HepG2 (cell line): ENCODE data around the gene GOLGA6L9. TPM values are rescaled to one million over a fixed set of nuclear protein-coding genes. Genes with fewer than 3 reads are reported as not detected.
A peak's percentile ranks its signal among the peaks of the same experiment; 100 is the strongest.
"Not testable (repeated sequence)": the region's sequence is repeated elsewhere in the genome, so short reads cannot be mapped to it uniquely, and the experiment has no call there.

ENCODE experiments used
- ATAC-seq: fragments of 200-7000 bp; cut with Tn5 transposase; 3 replicates; pipeline ENCODE4 v1.9.1; 2020; ENCODE audit warnings: mild to moderate bottlenecking, moderate library complexity
- BruUV-seq: library from RNA; stranded (reverse); fragments of 400-500 nt; replicated peaks from 2 replicates; lab custom pipeline; 2021; lab: Mats Ljungman, UMichigan
- CTCF ChIA-PET: fragments of 300-600 bp; formaldehyde crosslinking; extraction: SDS; loops from one replicate; lab custom pipeline; 2021; ENCODE audit warnings: low total read pairs, inconsistent platforms, low intra/inter-chr PET ratio; lab: Yijun Ruan, JAX
- POLR2A ChIA-PET: fragments of 350-600 bp; sonication (Branson Sonifier 250); formaldehyde crosslinking; loops from one replicate; lab custom pipeline; 2020; ENCODE audit warnings: antibody characterized with exemption, inconsistent platforms; lab: Yijun Ruan, JAX
- DNase-seq: peaks from one replicate; pipeline ENCODE4 v3.0.0-alpha.2; 2015; ENCODE audit warnings: low spot score
- FAIRE-seq: peaks from 3 replicates; lab custom pipeline; 2011; peaks lifted over from hg19 to GRCh38; lab: Jason Lieb, UNC
- H2AFZ ChIP-seq: one replicate; pipeline ENCODE4 v1.6.1; 2011; ENCODE audit warnings: low read length, inconsistent platforms
- H3K27ac ChIP-seq: fragments of 300-600 bp; 3 replicates; pipeline ENCODE4 v1.8.0; 2011; ENCODE audit warnings: mixed run types, mild to moderate bottlenecking, mixed read lengths, low read length, inconsistent platforms; ENCODE audit not compliant: insufficient read depth; ENCODE audit errors: extremely low read length
- H3K27me3 ChIP-seq, 2 experiments: fragments of 200-600 bp in 1 of 2; 2 replicates in 1 of 2; 3 replicates in 1 of 2; pipeline versions ENCODE4 v1.6.0 to v1.8.0; 2011; ENCODE audit warnings: low read length in 2 of 2, mild to moderate bottlenecking in 2 of 2, moderate library complexity in 2 of 2, inconsistent platforms in 1 of 2; ENCODE audit not compliant: insufficient read depth in 2 of 2, control insufficient read depth in 1 of 2
- H3K36me3 ChIP-seq, 2 experiments: fragments of 200-600 bp in 1 of 2; replicated peaks in 1 of 2; 2 replicates in 1 of 2; 3 replicates in 1 of 2; pipeline versions ENCODE4 v1.5.1 to v1.8.0; 2011; ENCODE audit warnings: low read length in 2 of 2, inconsistent platforms in 1 of 2; ENCODE audit not compliant: insufficient read depth in 2 of 2, control insufficient read depth in 1 of 2
- H3K4me1 ChIP-seq: 2 replicates; pipeline ENCODE4 v1.5.1; 2012; ENCODE audit warnings: low read length, inconsistent platforms; ENCODE audit not compliant: insufficient read depth
- H3K4me2 ChIP-seq: 2 replicates; pipeline ENCODE4 v1.6.0; 2011; ENCODE audit warnings: low read depth, low read length, inconsistent platforms
- H3K4me3 ChIP-seq, 3 experiments: fragments of 200-600 bp in 1 of 3; sonication (generic), shearing (Covaris generic) in 1 of 3; replicated peaks in 1 of 3; 2 replicates each; pipeline ENCODE4 v1.5.1; 2011 to 2016; ENCODE audit warnings: low read length in 3 of 3, inconsistent platforms in 2 of 3, low read depth in 2 of 3, mild to moderate bottlenecking in 2 of 3, control low read depth in 1 of 3, mixed read lengths in 1 of 3; ENCODE audit not compliant: insufficient read depth in 1 of 3
- H3K79me2 ChIP-seq: one replicate; pipeline ENCODE4 v1.6.1; 2011; ENCODE audit warnings: low read length, inconsistent platforms; ENCODE audit not compliant: insufficient read depth
- H3K9ac ChIP-seq: 2 replicates; pipeline ENCODE4 v1.6.0; 2011; ENCODE audit warnings: mild to moderate bottlenecking, low read depth, low read length, inconsistent platforms; ENCODE audit not compliant: insufficient read depth
- H3K9me3 ChIP-seq: 2 replicates; pipeline ENCODE4 v1.5.1; 2012; ENCODE audit warnings: mild to moderate bottlenecking, low read length
- H4K20me1 ChIP-seq: 2 replicates; pipeline ENCODE4 v1.6.0; 2011; ENCODE audit warnings: inconsistent platforms, mild to moderate bottlenecking, low read length, moderate library complexity; ENCODE audit not compliant: insufficient read depth
- BCL6 ChIP-seq: IDR thresholded peaks from 2 replicates; pipeline ENCODE4 v1.6.1; 2016; ENCODE audit warnings: missing genetic modification reagents, missing compliant biosample characterization
- FOXP1 ChIP-seq, 2 experiments: fragments of 450-650 bp in 1 of 2; IDR thresholded peaks; 2 replicates each; pipeline ENCODE4 v1.6.1; 2017 to 2018; ENCODE audit warnings: antibody characterized with exemption in 1 of 2
- HMG20A ChIP-seq: IDR thresholded peaks from 2 replicates; pipeline ENCODE4 v1.6.1; 2016; ENCODE audit warnings: borderline replicate concordance
- RARA ChIP-seq: IDR thresholded peaks from 2 replicates; pipeline ENCODE4 v1.6.1; 2016; ENCODE audit warnings: missing genetic modification reagents, missing compliant biosample characterization
- RXRA ChIP-seq: sonication (generic); formaldehyde crosslinking; IDR thresholded peaks from 2 replicates; pipeline ENCODE4 v1.5.1; 2020; ENCODE audit warnings: missing genetic modification reagents
- WGBS: methylation state at CpG from one replicate; pipeline ENCODE4 v1.1.6; 2017; ENCODE audit warnings: low lambda C conversion rate; 5-methylcytosine and 5-hydroxymethylcytosine counted together
- in situ Hi-C: cut with HindIII; loops from 2 replicates; pipeline ENCODE4 v1.10.0; 2017; ENCODE audit warnings: low pct_unique_long_range_greater_than_20kb; ENCODE audit not compliant: extremely low pct_ligation_motif_present
- intact Hi-C: fragments of 100-400 bp; cut with micrococcal nuclease; formaldehyde crosslinking; loops from one replicate; pipeline ENCODE4 v1.10.0; 2022; ENCODE audit not compliant: unreplicated experiment
- polyA plus RNA-seq, 8 experiments: library from polyadenylated mRNA; depleted of rRNA in 3 of 8; stranded (reverse) in 7 of 8; unstranded in 1 of 8; fragments of >200 nt; fragmentation: Illumina TruSeq in 4 of 8; extraction: Trizol in 4 of 8; gene quantifications; 2 replicates each; pipeline versions ENCODE4 v1.2.1 to v1.2.3, GENCODE V29; 2011 to 2016; ENCODE audit warnings: low read depth in 4 of 8, missing spikeins in 1 of 8, mixed read lengths in 1 of 8; ENCODE audit not compliant: insufficient read depth in 1 of 8
- total RNA-seq, 5 experiments: library from RNA; depleted of rRNA; stranded (reverse); fragments of >200 nt; fragmentation: Illumina TruSeq; extraction: Trizol; gene quantifications; 2 replicates each; pipeline ENCODE4 v1.2.3, GENCODE V29; 2016; ENCODE audit warnings: low read depth in 1 of 5
- TF ChIP-seq, protein P1 (sequence below): IDR thresholded peaks from 2 replicates; pipeline ENCODE4 v1.6.1; 2016; ENCODE audit warnings: mild to moderate bottlenecking
- TF ChIP-seq, protein P2 (sequence below): sonication (generic); formaldehyde crosslinking; conservative IDR thresholded peaks from 2 replicates; pipeline ENCODE4 v1.4.0; 2020; ENCODE audit warnings: mild to moderate bottlenecking, missing genetic modification reagents, moderate library complexity

The GOLGA6L9 gene
- total and polyA plus RNA-seq, 2 of the 13 experiments (the other 11 are each of a cell fraction or from before 2014, with no cell fraction given): 2.2 to 4.0 TPM

DNA sequence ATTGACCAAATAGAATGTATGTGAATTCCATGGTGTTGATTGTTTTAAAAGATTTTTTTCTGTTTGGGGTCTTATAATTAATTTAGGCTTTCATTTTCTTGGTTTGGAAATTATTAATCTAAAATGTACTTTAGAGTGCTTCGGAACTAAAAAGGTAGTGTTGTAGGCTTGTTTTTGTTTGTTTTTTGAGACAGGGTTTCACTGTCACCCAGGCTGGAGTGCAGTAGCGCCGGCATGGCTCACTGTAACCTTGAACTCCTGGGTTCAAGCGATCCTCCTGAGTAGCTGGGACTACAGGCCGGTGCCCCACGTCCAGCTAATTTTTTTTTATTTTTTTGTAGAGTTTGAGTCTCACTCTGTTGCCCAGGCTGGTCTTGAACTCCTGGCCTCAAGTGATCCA lies 27.7 kb upstream of the GOLGA6L9 start:
- FAIRE-seq; intact Hi-C loops; H3K4me3 ChIP-seq; DNase-seq; H3K9me3 ChIP-seq; H3K36me3 ChIP-seq; BruUV-seq; H3K9ac ChIP-seq; POLR2A ChIA-PET; CTCF ChIA-PET; in situ Hi-C loops; H3K79me2 ChIP-seq; H3K27me3 ChIP-seq; H2AFZ ChIP-seq; H4K20me1 ChIP-seq; TF ChIP-seq FOXP1 (IDR thresholded peaks at IDR 0.05): not testable (repeated sequence)
- TF ChIP-seq FOXP1 (CRISPR knock-in tag; IDR thresholded peaks at IDR 0.05): 0 out of 2 replicates have a peak, but pooled peaks have one; percentile 11
- TF ChIP-seq HMG20A (CRISPR knock-in tag): peak; percentile 25; the same call in 1 of the 2 replicates
- TF ChIP-seq RXRA: 0 out of 2 replicates have a peak, but pooled peaks have one; percentile 18
- TF ChIP-seq BCL6: peak; percentile 34; the same call in 1 of the 2 replicates
- TF ChIP-seq RARA (CRISPR knock-in tag): peak; percentile 56
- TF ChIP-seq, protein P1, sequence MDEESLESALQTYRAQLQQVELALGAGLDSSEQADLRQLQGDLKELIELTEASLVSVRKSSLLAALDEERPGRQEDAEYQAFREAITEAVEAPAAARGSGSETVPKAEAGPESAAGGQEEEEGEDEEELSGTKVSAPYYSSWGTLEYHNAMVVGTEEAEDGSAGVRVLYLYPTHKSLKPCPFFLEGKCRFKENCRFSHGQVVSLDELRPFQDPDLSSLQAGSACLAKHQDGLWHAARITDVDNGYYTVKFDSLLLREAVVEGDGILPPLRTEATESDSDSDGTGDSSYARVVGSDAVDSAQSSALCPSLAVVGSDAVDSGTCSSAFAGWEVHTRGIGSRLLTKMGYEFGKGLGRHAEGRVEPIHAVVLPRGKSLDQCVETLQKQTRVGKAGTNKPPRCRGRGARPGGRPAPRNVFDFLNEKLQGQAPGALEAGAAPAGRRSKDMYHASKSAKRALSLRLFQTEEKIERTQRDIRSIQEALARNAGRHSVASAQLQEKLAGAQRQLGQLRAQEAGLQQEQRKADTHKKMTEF (CRISPR knock-in tag): 0 out of 2 replicates have a peak, but pooled peaks have one; percentile 20
- TF ChIP-seq, protein P2, sequence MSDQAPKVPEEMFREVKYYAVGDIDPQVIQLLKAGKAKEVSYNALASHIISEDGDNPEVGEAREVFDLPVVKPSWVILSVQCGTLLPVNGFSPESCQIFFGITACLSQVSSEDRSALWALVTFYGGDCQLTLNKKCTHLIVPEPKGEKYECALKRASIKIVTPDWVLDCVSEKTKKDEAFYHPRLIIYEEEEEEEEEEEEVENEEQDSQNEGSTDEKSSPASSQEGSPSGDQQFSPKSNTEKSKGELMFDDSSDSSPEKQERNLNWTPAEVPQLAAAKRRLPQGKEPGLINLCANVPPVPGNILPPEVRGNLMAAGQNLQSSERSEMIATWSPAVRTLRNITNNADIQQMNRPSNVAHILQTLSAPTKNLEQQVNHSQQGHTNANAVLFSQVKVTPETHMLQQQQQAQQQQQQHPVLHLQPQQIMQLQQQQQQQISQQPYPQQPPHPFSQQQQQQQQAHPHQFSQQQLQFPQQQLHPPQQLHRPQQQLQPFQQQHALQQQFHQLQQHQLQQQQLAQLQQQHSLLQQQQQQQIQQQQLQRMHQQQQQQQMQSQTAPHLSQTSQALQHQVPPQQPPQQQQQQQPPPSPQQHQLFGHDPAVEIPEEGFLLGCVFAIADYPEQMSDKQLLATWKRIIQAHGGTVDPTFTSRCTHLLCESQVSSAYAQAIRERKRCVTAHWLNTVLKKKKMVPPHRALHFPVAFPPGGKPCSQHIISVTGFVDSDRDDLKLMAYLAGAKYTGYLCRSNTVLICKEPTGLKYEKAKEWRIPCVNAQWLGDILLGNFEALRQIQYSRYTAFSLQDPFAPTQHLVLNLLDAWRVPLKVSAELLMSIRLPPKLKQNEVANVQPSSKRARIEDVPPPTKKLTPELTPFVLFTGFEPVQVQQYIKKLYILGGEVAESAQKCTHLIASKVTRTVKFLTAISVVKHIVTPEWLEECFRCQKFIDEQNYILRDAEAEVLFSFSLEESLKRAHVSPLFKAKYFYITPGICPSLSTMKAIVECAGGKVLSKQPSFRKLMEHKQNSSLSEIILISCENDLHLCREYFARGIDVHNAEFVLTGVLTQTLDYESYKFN: peak; percentile 36; the same call in 1 of the 2 replicates
- Histone ChIP-seq H3K27ac (peak overlapping the region; percentile 31), H3K4me2 (peak overlapping the region; percentile 47), H3K4me1 (peaks cover 49% of the 10 kb centered on the region)
- WGBS: 5% methylated on average over 6 of the region's 6 CpGs
- ATAC-seq: peak; percentile 70
